GM12892 (cell line): ENCODE measurements around the gene GLS2.

Experiments used
- POLR2A ChIP-seq: IDR thresholded peaks from 2 replicates; pipeline ENCODE4 v1.6.1; 2011; ENCODE audit warnings: low read depth, low read length, control low read depth
- POLR2AphosphoS5 ChIP-seq: IDR thresholded peaks from 2 replicates; pipeline ENCODE4 v1.6.1; 2011; ENCODE audit warnings: low read depth, low read length, control low read depth
- TAF1 ChIP-seq: IDR thresholded peaks from 2 replicates; pipeline ENCODE4 v1.6.1; 2011; ENCODE audit warnings: low read depth, mild to moderate bottlenecking, control low read depth, low read length, borderline replicate concordance

DNA sequence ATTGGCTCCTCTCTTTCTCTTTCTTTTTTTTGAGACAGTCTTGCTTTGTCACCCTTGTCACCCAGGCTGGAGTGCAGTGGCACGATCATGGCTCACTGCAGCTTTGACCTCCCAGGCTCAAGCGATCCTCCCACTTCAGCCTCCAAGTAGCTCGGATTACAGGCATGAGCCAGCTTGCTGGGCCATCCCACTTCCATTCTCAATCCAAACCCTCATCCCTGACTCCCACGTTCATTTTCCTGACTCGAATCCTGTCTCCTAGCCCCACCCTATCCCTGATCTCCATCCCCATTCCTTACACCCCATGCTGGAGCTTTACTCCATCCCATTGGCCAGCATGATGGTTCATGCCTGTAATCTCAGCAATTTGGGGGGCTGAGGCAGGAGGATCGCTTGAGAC lies 11.8 kb downstream of the GLS2 start:
- TF ChIP-seq POLR2A (no peak), TAF1 (no peak), POLR2AphosphoS5 (no peak)
